Breast epithelium (tissue), 3 donors: ENCODE data around the gene NUBPL.

Source experiments
- CTCF ChIP-seq, 3 donors: fragments of 450-650 bp; IDR thresholded peaks; one replicate each; pipeline ENCODE4 v1.5.1; 2016 to 2017; ENCODE audit warnings: antibody characterized with exemption in 3 of 3, mild to moderate bottlenecking in 3 of 3, moderate library complexity in 3 of 3
- POLR2AphosphoS5 ChIP-seq, 3 donors: sonication (generic); formaldehyde crosslinking; IDR thresholded peaks; one replicate each; pipeline ENCODE4 v1.6.1; 2017; ENCODE audit warnings: antibody characterized with exemption in 3 of 3

- TF ChIP-seq CTCF (IDR thresholded peaks at IDR 0.05): no peak
- TF ChIP-seq POLR2AphosphoS5 (IDR thresholded peaks at IDR 0.05): no peak
Measured at GRCh38 chr14:31677052-31677451, 115.8 kb downstream of the NUBPL start.
